HepG2 (cell line): ENCODE data around the gene ABCG8. TPM values are rescaled to one million over a fixed set of nuclear protein-coding genes. Genes with fewer than 3 reads are reported as not detected.

Source experiments
- ELF3 ChIP-seq: IDR thresholded peaks from 2 replicates; pipeline ENCODE4 v1.6.1; 2016; ENCODE audit warnings: missing genetic modification reagents, missing compliant biosample characterization
- FIP1L1 ChIP-seq: fragments of 200-400 bp; formaldehyde crosslinking; IDR thresholded peaks from 2 replicates; pipeline ENCODE4 v1.6.1; 2018; ENCODE audit warnings: low read depth, mild to moderate bottlenecking, low read length, moderate library complexity, borderline replicate concordance; ENCODE audit not compliant: insufficient read depth
- JDP2 ChIP-seq: sonication (generic); formaldehyde crosslinking; IDR thresholded peaks from 2 replicates; pipeline ENCODE4 v1.8.1; 2022; ENCODE audit warnings: missing genetic modification reagents, borderline replicate concordance
- KAT7 ChIP-seq: IDR thresholded peaks from 2 replicates; pipeline ENCODE4 v1.6.1; 2018; ENCODE audit warnings: borderline replicate concordance, missing compliant biosample characterization
- NFIC ChIP-seq: IDR thresholded peaks from 2 replicates; pipeline ENCODE4 v1.6.1; 2012; ENCODE audit warnings: mild to moderate bottlenecking, low read length, inconsistent platforms
- SAP130 ChIP-seq: IDR thresholded peaks from 2 replicates; pipeline ENCODE4 v1.6.1; 2016; ENCODE audit warnings: low read depth
- TARDBP ChIP-seq: sonication (generic); formaldehyde crosslinking; IDR thresholded peaks from 2 replicates; pipeline ENCODE4 v1.8.0; 2022; ENCODE audit warnings: mild to moderate bottlenecking, missing genetic modification reagents
- THYN1 ChIP-seq: sonication (generic); formaldehyde crosslinking; IDR thresholded peaks from 2 replicates; pipeline ENCODE4 v1.8.1; 2023; ENCODE audit warnings: low read depth, mild to moderate bottlenecking, moderate library complexity, missing genetic modification reagents, borderline replicate concordance
- ZBTB7A ChIP-seq: sonication (generic); formaldehyde crosslinking; IDR thresholded peaks from 2 replicates; pipeline ENCODE4 v1.8.0; 2022; ENCODE audit warnings: mild to moderate bottlenecking, missing genetic modification reagents
- ZNF616 ChIP-seq: sonication (generic); formaldehyde crosslinking; IDR thresholded peaks from 2 replicates; pipeline ENCODE4 v1.5.0; 2020; ENCODE audit warnings: low read depth, mild to moderate bottlenecking, missing genetic modification reagents
- polyA plus RNA-seq, 8 experiments: library from polyadenylated mRNA; depleted of rRNA in 3 of 8; stranded (reverse) in 7 of 8; unstranded in 1 of 8; fragments of >200 nt; fragmentation: Illumina TruSeq in 4 of 8; extraction: Trizol in 4 of 8; gene quantifications; 2 replicates each; pipeline versions ENCODE4 v1.2.1 to v1.2.3, GENCODE V29; 2011 to 2016; ENCODE audit warnings: low read depth in 4 of 8, missing spikeins in 1 of 8, mixed read lengths in 1 of 8; ENCODE audit not compliant: insufficient read depth in 1 of 8
- total RNA-seq, 5 experiments: library from RNA; depleted of rRNA; stranded (reverse); fragments of >200 nt; fragmentation: Illumina TruSeq; extraction: Trizol; gene quantifications; 2 replicates each; pipeline ENCODE4 v1.2.3, GENCODE V29; 2016; ENCODE audit warnings: low read depth in 1 of 5
- TF ChIP-seq, protein P1 (sequence below): sonication (generic); formaldehyde crosslinking; IDR thresholded peaks from 2 replicates; pipeline ENCODE4 v1.8.0; 2022; ENCODE audit warnings: missing genetic modification reagents, mild to moderate bottlenecking, borderline replicate concordance
- TF ChIP-seq, protein P2 (sequence below): sonication (generic); formaldehyde crosslinking; IDR thresholded peaks from 2 replicates; pipeline ENCODE4 v1.4.0; 2020; ENCODE audit warnings: missing genetic modification reagents
- TF ChIP-seq, protein P3 (sequence below): sonication (generic); formaldehyde crosslinking; conservative IDR thresholded peaks from 2 replicates; pipeline ENCODE4 v1.4.0; 2020; ENCODE audit warnings: missing genetic modification reagents
- TF ChIP-seq, protein P4 (sequence below), 2 experiments: fragments of 450-650 bp in 1 of 2; sonication (generic) in 1 of 2; formaldehyde crosslinking in 1 of 2; IDR thresholded peaks; 2 replicates each; pipeline versions ENCODE4 v1.6.1 to v1.8.0; 2016 to 2022; ENCODE audit warnings: antibody characterized with exemption in 1 of 2, mild to moderate bottlenecking in 1 of 2, missing genetic modification reagents in 1 of 2
- TF ChIP-seq, protein P5 (sequence below): sonication (generic); formaldehyde crosslinking; IDR thresholded peaks from 2 replicates; pipeline ENCODE4 v1.8.1; 2023; ENCODE audit warnings: mild to moderate bottlenecking, moderate library complexity, missing genetic modification reagents

The ABCG8 gene
- total and polyA plus RNA-seq, 2 of the 13 experiments (the other 11 are each of a cell fraction or from before 2014, with no cell fraction given): 8.1 to 8.8 TPM

DNA sequence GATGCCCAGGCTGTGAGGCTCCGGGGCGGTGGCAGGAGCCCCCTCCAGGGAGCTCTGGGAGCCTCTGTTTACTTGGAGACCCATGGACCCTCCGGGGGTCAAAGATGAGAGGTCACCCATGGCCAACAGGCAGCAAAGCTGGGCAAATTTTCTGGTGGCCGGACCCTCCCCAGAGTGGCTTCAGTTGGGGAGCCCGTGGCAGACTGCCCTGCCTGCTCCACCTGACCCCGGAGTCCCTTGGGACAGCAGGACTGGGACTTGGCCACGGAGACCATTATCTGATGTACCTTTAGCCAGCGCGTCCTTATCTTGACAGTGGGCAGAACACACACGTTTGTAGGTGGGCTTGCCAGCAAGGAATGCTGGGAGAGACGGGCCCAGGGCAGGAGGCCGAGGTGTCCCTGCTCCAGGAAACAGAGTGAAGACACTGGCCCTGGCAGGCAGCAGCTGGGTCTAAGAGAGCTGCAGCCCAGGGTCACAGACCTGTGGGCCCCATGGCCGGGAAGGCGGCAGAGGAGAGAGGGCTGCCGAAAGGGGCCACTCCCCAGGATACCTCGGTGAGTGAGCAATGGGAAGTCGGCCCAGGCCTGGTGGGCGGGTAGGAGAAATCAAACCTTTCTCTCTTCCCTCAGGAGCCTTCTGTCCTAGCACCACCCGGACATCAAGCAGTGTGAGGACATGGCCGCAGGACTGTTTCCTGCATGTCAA, at the start of gene ABCG8, which contains the start of gene ABCG5 (continued):
- TF ChIP-seq, protein P1, sequence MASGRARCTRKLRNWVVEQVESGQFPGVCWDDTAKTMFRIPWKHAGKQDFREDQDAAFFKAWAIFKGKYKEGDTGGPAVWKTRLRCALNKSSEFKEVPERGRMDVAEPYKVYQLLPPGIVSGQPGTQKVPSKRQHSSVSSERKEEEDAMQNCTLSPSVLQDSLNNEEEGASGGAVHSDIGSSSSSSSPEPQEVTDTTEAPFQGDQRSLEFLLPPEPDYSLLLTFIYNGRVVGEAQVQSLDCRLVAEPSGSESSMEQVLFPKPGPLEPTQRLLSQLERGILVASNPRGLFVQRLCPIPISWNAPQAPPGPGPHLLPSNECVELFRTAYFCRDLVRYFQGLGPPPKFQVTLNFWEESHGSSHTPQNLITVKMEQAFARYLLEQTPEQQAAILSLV (CRISPR knock-in tag): peak; percentile 38; the same call in 1 of the 2 replicates
- TF ChIP-seq FIP1L1 (no peak; the same call in 1 of the 2 replicates), KAT7 (CRISPR knock-in tag) (peak; percentile 43; the same call in 1 of the 2 replicates), TARDBP (CRISPR knock-in tag) (peak; percentile 74; the same call in 1 of the 2 replicates), ELF3 (CRISPR knock-in tag) (peak; percentile 55), NFIC (no peak), SAP130 (peak; percentile 77), JDP2 (CRISPR knock-in tag) (no peak), THYN1 (CRISPR knock-in tag) (no peak), ZNF616 (CRISPR knock-in tag) (0 out of 2 replicates have a peak, but pooled peaks have one; percentile 9), ZBTB7A (no peak; the same call in 1 of the 2 replicates)
- TF ChIP-seq, protein P2, sequence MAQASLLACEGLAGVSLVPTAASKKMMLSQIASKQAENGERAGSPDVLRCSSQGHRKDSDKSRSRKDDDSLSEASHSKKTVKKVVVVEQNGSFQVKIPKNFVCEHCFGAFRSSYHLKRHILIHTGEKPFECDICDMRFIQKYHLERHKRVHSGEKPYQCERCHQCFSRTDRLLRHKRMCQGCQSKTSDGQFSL (CRISPR knock-in tag): peak; percentile 16; the same call in 1 of the 2 replicates
- TF ChIP-seq, protein P3, sequence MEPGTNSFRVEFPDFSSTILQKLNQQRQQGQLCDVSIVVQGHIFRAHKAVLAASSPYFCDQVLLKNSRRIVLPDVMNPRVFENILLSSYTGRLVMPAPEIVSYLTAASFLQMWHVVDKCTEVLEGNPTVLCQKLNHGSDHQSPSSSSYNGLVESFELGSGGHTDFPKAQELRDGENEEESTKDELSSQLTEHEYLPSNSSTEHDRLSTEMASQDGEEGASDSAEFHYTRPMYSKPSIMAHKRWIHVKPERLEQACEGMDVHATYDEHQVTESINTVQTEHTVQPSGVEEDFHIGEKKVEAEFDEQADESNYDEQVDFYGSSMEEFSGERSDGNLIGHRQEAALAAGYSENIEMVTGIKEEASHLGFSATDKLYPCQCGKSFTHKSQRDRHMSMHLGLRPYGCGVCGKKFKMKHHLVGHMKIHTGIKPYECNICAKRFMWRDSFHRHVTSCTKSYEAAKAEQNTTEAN (CRISPR knock-in tag): peak; percentile 74; the same call in 1 of the 2 replicates
- TF ChIP-seq, protein P4, sequence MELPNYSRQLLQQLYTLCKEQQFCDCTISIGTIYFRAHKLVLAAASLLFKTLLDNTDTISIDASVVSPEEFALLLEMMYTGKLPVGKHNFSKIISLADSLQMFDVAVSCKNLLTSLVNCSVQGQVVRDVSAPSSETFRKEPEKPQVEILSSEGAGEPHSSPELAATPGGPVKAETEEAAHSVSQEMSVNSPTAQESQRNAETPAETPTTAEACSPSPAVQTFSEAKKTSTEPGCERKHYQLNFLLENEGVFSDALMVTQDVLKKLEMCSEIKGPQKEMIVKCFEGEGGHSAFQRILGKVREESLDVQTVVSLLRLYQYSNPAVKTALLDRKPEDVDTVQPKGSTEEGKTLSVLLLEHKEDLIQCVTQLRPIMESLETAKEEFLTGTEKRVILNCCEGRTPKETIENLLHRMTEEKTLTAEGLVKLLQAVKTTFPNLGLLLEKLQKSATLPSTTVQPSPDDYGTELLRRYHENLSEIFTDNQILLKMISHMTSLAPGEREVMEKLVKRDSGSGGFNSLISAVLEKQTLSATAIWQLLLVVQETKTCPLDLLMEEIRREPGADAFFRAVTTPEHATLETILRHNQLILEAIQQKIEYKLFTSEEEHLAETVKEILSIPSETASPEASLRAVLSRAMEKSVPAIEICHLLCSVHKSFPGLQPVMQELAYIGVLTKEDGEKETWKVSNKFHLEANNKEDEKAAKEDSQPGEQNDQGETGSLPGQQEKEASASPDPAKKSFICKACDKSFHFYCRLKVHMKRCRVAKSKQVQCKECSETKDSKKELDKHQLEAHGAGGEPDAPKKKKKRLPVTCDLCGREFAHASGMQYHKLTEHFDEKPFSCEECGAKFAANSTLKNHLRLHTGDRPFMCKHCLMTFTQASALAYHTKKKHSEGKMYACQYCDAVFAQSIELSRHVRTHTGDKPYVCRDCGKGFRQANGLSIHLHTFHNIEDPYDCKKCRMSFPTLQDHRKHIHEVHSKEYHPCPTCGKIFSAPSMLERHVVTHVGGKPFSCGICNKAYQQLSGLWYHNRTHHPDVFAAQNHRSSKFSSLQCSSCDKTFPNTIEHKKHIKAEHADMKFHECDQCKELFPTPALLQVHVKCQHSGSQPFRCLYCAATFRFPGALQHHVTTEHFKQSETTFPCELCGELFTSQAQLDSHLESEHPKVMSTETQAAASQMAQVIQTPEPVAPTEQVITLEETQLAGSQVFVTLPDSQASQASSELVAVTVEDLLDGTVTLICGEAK (IDR thresholded peaks at IDR 0.05): peak; percentile 69; the same call in 1 of the 2 replicates
- TF ChIP-seq, protein P4 (CRISPR knock-in tag; IDR thresholded peaks at IDR 0.05): peak; percentile 24; the same call in 1 of the 2 replicates
- TF ChIP-seq, protein P5, sequence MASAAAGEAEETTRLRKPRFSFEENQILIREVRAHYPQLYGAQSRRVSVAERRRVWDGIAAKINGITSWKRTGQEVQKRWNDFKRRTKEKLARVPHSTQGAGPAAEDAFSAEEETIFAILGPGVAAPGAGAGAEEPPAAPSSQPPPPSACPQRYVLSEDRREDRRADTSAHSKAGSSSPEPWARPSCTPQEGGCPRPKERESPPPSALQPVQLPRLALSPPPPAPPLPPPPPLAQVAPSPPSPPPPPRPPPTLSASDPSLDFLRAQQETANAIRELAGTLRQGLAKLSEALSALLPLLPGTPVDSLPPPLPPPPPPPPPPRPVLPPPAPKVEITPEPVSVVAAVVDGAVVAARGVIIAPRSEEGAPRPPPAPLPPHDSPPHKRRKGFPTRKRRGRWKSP: peak; percentile 4; the same call in 1 of the 2 replicates
